K562 (cell line): Measurements from ENCODE around the gene PRELID3B. TPM values are rescaled to one million over a fixed set of nuclear protein-coding genes. Genes with fewer than 3 reads are reported as not detected.

Experiments used
- ATAC-seq: fragments of 200-7000 bp; cut with Tn5 transposase; 3 replicates; pipeline ENCODE4 v1.9.1; 2020; ENCODE audit warnings: moderate library complexity
- BruUV-seq: library from RNA; stranded (reverse); fragments of 400-500 nt; replicated peaks from 2 replicates; lab custom pipeline; 2021; lab: Mats Ljungman, UMichigan
- CTCF ChIA-PET: fragments of 300-600 bp; formaldehyde crosslinking; extraction: SDS; loops from one replicate; lab custom pipeline; 2021; ENCODE audit warnings: low intra/inter-chr PET ratio; lab: Yijun Ruan, JAX
- POLR2A ChIA-PET: fragments of 300-600, 350-650 bp; sonication (Branson Sonifier 250); formaldehyde crosslinking; extraction: SDS; loops from one replicate; lab custom pipeline; 2021; ENCODE audit warnings: antibody characterized with exemption, inconsistent platforms; lab: Yijun Ruan, JAX
- DNase-seq, 4 experiments: peaks; one replicate each; pipeline versions ENCODE4 v3.0.0 to v3.0.0-alpha.2; 2011 to 2018; ENCODE audit warnings: low spot score in 3 of 4, mixed read lengths in 3 of 4; ENCODE audit errors: extremely low read depth in 1 of 4
- FAIRE-seq: peaks from 2 replicates; lab custom pipeline; 2011; peaks lifted over from hg19 to GRCh38; lab: Jason Lieb, UNC
- H2AFZ ChIP-seq: 2 replicates; pipeline ENCODE4 v1.6.0; 2011; ENCODE audit warnings: low read depth, low read length, control low read depth, inconsistent platforms
- H3K27ac ChIP-seq: fragments of 200-600 bp; 3 replicates; pipeline ENCODE4 v1.8.0; 2011; ENCODE audit warnings: low read depth, mild to moderate bottlenecking, control low read depth, inconsistent platforms, low read length, moderate library complexity, mixed read lengths; ENCODE audit errors: extremely low read depth
- H3K27me3 ChIP-seq, 2 experiments: fragments of 300-600 bp in 1 of 2; 2 replicates in 1 of 2; 3 replicates in 1 of 2; pipeline versions ENCODE4 v1.6.0 to v1.8.0; 2011; ENCODE audit warnings: inconsistent platforms in 2 of 2, low read length in 2 of 2, mild to moderate bottlenecking in 1 of 2, mixed read lengths in 1 of 2, moderate library complexity in 1 of 2; ENCODE audit not compliant: control insufficient read depth in 2 of 2, insufficient read depth in 2 of 2
- H3K36me3 ChIP-seq: fragments of 300-600 bp; 3 replicates; pipeline ENCODE4 v1.8.0; 2011; ENCODE audit warnings: mild to moderate bottlenecking, low read length, inconsistent platforms; ENCODE audit not compliant: control insufficient read depth, insufficient read depth
- H3K4me1 ChIP-seq, 2 experiments: fragments of 200-600 bp in 1 of 2; replicated peaks in 1 of 2; 2 replicates in 1 of 2; 3 replicates in 1 of 2; pipeline versions ENCODE4 v1.5.1 to v1.8.0; 2011; ENCODE audit warnings: inconsistent platforms in 2 of 2, low read length in 2 of 2, mild to moderate bottlenecking in 1 of 2, mixed read lengths in 1 of 2, moderate library complexity in 1 of 2; ENCODE audit not compliant: control insufficient read depth in 2 of 2, insufficient read depth in 2 of 2
- H3K4me2 ChIP-seq: 2 replicates; pipeline ENCODE4 v1.6.1; 2011; ENCODE audit warnings: low read length, control low read depth, inconsistent platforms, mixed read lengths; ENCODE audit not compliant: insufficient read depth
- H3K4me3 ChIP-seq: fragments of 200-600 bp; sonication (generic), shearing (Covaris generic); 2 replicates; pipeline ENCODE4 v1.5.1; 2016; ENCODE audit warnings: control low read depth, inconsistent platforms
- H3K79me2 ChIP-seq: fragments of 200-600 bp; 3 replicates; pipeline ENCODE4 v1.8.0; 2011; ENCODE audit warnings: low read length, inconsistent platforms; ENCODE audit not compliant: control insufficient read depth, insufficient read depth
- H3K9ac ChIP-seq, 2 experiments: 2 replicates each; pipeline versions ENCODE4 v1.6.0 to v1.6.1; 2011; ENCODE audit warnings: low read depth in 2 of 2, low read length in 2 of 2, control low read depth in 1 of 2, inconsistent platforms in 1 of 2, mild to moderate bottlenecking in 1 of 2, mixed read lengths in 1 of 2; ENCODE audit not compliant: insufficient read depth in 1 of 2
- H3K9me1 ChIP-seq: one replicate; pipeline ENCODE4 v1.6.0; 2011; ENCODE audit warnings: inconsistent platforms, mild to moderate bottlenecking, low read length, moderate library complexity; ENCODE audit not compliant: control insufficient read depth, insufficient read depth
- H3K9me3 ChIP-seq: replicated peaks from 2 replicates; pipeline ENCODE4 v1.5.1; 2011; ENCODE audit warnings: low read depth, low read length, inconsistent platforms; ENCODE audit not compliant: control insufficient read depth, insufficient read depth
- H4K20me1 ChIP-seq: replicated peaks from 2 replicates; pipeline ENCODE4 v1.6.1; 2011; ENCODE audit warnings: low read length, inconsistent platforms, mixed read lengths; ENCODE audit not compliant: control insufficient read depth, insufficient read depth
- BHLHE40 ChIP-seq: IDR thresholded peaks from 2 replicates; pipeline ENCODE4 v1.6.1; 2011; ENCODE audit warnings: low read length, improper control_type of control experiment
- DACH1 ChIP-seq: fragments of 450-650 bp; IDR thresholded peaks from 2 replicates; pipeline ENCODE4 v1.6.1; 2018; ENCODE audit not compliant: partially characterized antibody
- HSF4 ChIP-seq: fragments of 250-450 bp; sonication (Bioruptor Pico); IDR thresholded peaks from 2 replicates; pipeline ENCODE4 v2.1.2; 2022; ENCODE audit warnings: mild to moderate bottlenecking, moderate library complexity, borderline replicate concordance
- NFYB ChIP-seq: IDR thresholded peaks from 2 replicates; pipeline ENCODE4 v1.6.1; 2011; ENCODE audit warnings: mild to moderate bottlenecking, moderate library complexity; ENCODE audit not compliant: insufficient read length; ENCODE audit errors: extremely low read depth
- SMARCE1 ChIP-seq: fragments of 450-650 bp; IDR thresholded peaks from 2 replicates; pipeline ENCODE4 v1.7.1; 2016; ENCODE audit warnings: mild to moderate bottlenecking
- SRSF9 ChIP-seq: fragments of 200-400 bp; formaldehyde crosslinking; IDR thresholded peaks from 2 replicates; pipeline ENCODE4 v1.6.1; 2017; ENCODE audit warnings: low read depth, low read length, borderline replicate concordance
- TCF7 ChIP-seq: sonication (generic); IDR thresholded peaks from 2 replicates; pipeline ENCODE4 v1.6.1; 2016; ENCODE audit warnings: antibody characterized with exemption, borderline replicate concordance
- WGBS: fragments of 100-300 bp; shearing (Covaris generic); methylation state at CpG from one replicate; pipeline ENCODE4 v1.1.6; 2016; ENCODE audit warnings: low coverage, mixed read lengths; ENCODE audit not compliant: insufficient coverage; ENCODE audit errors: missing lambda C conversion rate; 5-methylcytosine and 5-hydroxymethylcytosine counted together
- in situ Hi-C: fragments of 300-500 bp; cut with MboI; formaldehyde crosslinking; loops from 4 replicates; pipeline ENCODE4 v1.15.0; 2018; ENCODE audit warnings: inconsistent platforms, mixed read lengths
- intact Hi-C: fragments of 100-400 bp; cut with micrococcal nuclease; formaldehyde crosslinking; loops from 2 replicates; pipeline ENCODE4 v1.14.2; 2022
- polyA plus RNA-seq, 8 experiments: library from polyadenylated mRNA; depleted of rRNA in 4 of 8; stranded (reverse) in 5 of 8; unstranded in 3 of 8; fragments of >200 nt; fragmentation: Nextera tagmentation in 2 of 8; fragmentation: Illumina TruSeq in 1 of 8; extraction: Ambion mirVana in 2 of 8; extraction: Trizol in 1 of 8; gene quantifications; 2 replicates each; pipeline versions ENCODE4 v1.2.1 to v1.2.3, GENCODE V29; 2011 to 2014; ENCODE audit warnings: inconsistent platforms in 1 of 8, missing spikeins in 1 of 8
- total RNA-seq, 7 experiments: library from RNA; depleted of rRNA in 6 of 7; stranded (reverse); fragments of >200 nt in 6 of 7; fragmentation: Illumina TruSeq in 2 of 7; extraction: Trizol in 2 of 7; gene quantifications; 2 replicates each; pipeline versions ENCODE4 v1.2.1 to v1.2.3, GENCODE V29; 2011 to 2021; ENCODE audit warnings: low replicate concordance in 1 of 7
- TF ChIP-seq, protein P1 (sequence below): conservative IDR thresholded peaks from 2 replicates; pipeline ENCODE4 v1.6.1; 2011; ENCODE audit warnings: low read depth, mild to moderate bottlenecking, low read length; ENCODE audit not compliant: control insufficient read depth
- TF ChIP-seq, protein P2 (sequence below): sonication (generic); formaldehyde crosslinking; IDR thresholded peaks from 2 replicates; pipeline ENCODE4 v1.8.0; 2023; ENCODE audit warnings: mild to moderate bottlenecking, missing genetic modification reagents
- TF ChIP-seq, protein P3 (sequence below): sonication (generic); formaldehyde crosslinking; IDR thresholded peaks from 2 replicates; pipeline ENCODE4 v1.8.0; 2022; ENCODE audit warnings: mild to moderate bottlenecking, missing genetic modification reagents

The PRELID3B gene
- total and polyA plus RNA-seq, 9 of the 15 experiments (the other 6 are each of a cell fraction or from before 2014, with no cell fraction given): 77.0 to 186 (median 101) TPM

DNA sequence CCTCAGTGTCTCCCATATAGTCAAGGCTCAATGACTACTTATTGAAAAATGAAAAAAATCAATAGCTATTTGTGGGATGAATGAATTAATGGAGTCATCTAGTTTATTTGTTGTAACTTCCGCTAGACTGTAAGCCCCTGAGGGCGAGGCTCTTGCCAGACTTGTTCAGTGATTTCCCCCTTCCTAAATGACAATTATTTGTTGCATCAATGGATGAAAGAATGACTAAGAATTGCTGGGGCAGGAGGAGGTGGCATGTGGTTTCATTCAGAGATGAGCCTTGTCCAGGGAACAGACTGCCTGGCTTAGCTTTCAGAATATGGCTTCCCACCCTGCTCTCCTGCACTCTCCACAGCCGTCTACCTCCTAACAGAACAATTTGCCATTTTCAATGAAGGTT is 1.1 kb upstream of the PRELID3B start:
- Histone ChIP-seq H3K9me3 (no peaks in the 10 kb centered on the region), H2AFZ (peak overlapping the region; percentile 99), H4K20me1 (peaks cover 5% of the 10 kb centered on the region), H3K4me2 (no peak overlapping the region), H3K27ac (no peak overlapping the region), H3K4me1 (peaks cover 12 to 29% of the 10 kb centered on the region in 2 experiments; a peak in 4 of 5 replicates), H3K4me3 (no peak overlapping the region), H3K9ac (no peak overlapping the region), H3K9me1 (peaks cover 4% of the 10 kb centered on the region), H3K27me3 (no peaks in the 10 kb centered on the region), H3K79me2 (peaks cover 44% of the 10 kb centered on the region), H3K36me3 (peaks cover 24% of the 10 kb centered on the region)
- FAIRE-seq (no peak), DNase-seq (no peak), ATAC-seq (no peak)
- intact Hi-C loops: no loop called here
- ChIA-PET POLR2A (interaction anchor here (1.0 to 4.5 kb wide), 5 partner anchors 8 to 62 kb away, joined by 3 to 28 read pairs (median 3); partner anchors contain the start of gene ATP5F1E), CTCF (no interaction called here)
- TF ChIP-seq, protein P1, sequence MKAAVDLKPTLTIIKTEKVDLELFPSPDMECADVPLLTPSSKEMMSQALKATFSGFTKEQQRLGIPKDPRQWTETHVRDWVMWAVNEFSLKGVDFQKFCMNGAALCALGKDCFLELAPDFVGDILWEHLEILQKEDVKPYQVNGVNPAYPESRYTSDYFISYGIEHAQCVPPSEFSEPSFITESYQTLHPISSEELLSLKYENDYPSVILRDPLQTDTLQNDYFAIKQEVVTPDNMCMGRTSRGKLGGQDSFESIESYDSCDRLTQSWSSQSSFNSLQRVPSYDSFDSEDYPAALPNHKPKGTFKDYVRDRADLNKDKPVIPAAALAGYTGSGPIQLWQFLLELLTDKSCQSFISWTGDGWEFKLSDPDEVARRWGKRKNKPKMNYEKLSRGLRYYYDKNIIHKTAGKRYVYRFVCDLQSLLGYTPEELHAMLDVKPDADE: no peak
- TF ChIP-seq SRSF9 (no peak), HSF4 (CRISPR knock-in tag) (no peak), NFYB (no peak), SMARCE1 (no peak), TCF7 (no peak), DACH1 (no peak), BHLHE40 (no peak)
- TF ChIP-seq, protein P2, sequence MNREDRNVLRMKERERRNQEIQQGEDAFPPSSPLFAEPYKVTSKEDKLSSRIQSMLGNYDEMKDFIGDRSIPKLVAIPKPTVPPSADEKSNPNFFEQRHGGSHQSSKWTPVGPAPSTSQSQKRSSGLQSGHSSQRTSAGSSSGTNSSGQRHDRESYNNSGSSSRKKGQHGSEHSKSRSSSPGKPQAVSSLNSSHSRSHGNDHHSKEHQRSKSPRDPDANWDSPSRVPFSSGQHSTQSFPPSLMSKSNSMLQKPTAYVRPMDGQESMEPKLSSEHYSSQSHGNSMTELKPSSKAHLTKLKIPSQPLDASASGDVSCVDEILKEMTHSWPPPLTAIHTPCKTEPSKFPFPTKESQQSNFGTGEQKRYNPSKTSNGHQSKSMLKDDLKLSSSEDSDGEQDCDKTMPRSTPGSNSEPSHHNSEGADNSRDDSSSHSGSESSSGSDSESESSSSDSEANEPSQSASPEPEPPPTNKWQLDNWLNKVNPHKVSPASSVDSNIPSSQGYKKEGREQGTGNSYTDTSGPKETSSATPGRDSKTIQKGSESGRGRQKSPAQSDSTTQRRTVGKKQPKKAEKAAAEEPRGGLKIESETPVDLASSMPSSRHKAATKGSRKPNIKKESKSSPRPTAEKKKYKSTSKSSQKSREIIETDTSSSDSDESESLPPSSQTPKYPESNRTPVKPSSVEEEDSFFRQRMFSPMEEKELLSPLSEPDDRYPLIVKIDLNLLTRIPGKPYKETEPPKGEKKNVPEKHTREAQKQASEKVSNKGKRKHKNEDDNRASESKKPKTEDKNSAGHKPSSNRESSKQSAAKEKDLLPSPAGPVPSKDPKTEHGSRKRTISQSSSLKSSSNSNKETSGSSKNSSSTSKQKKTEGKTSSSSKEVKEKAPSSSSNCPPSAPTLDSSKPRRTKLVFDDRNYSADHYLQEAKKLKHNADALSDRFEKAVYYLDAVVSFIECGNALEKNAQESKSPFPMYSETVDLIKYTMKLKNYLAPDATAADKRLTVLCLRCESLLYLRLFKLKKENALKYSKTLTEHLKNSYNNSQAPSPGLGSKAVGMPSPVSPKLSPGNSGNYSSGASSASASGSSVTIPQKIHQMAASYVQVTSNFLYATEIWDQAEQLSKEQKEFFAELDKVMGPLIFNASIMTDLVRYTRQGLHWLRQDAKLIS (CRISPR knock-in tag): no peak
- TF ChIP-seq, protein P3, sequence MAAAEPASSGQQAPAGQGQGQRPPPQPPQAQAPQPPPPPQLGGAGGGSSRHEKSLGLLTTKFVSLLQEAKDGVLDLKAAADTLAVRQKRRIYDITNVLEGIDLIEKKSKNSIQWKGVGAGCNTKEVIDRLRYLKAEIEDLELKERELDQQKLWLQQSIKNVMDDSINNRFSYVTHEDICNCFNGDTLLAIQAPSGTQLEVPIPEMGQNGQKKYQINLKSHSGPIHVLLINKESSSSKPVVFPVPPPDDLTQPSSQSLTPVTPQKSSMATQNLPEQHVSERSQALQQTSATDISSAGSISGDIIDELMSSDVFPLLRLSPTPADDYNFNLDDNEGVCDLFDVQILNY (CRISPR knock-in tag): no peak
- no TSS peak for BruUV-seq
- WGBS: 52% methylated on average over 3 of the region's 3 CpGs
- in situ Hi-C loops: no loop called here
